Body of pancreas (tissue), 4 donors: ENCODE results near the gene LRRC7. TPM values are rescaled to one million over a fixed set of nuclear protein-coding genes. Genes with fewer than 3 reads are reported as not detected.

Experiments used
- ATAC-seq: fragments of 150-250 bp; one replicate; pipeline ENCODE4 v1.9.1; 2016
- DNase-seq, 4 donors: peaks; one replicate each; pipeline ENCODE4 v3.0.0-alpha.2; 2019
- H3K27ac ChIP-seq, 4 donors: fragments of 200-600 bp; sonication (generic); 1 replicate in 3 of 4; 2 replicates in 1 of 4; pipeline versions ENCODE4 v1.5.1 to v1.6.1; 2016 to 2019; ENCODE audit warnings: mild to moderate bottlenecking in 1 of 4, mixed read lengths in 1 of 4, moderate library complexity in 1 of 4
- H3K27me3 ChIP-seq, 2 donors: fragments of 200-600 bp; sonication (generic); one replicate each; pipeline ENCODE4 v1.6.0; 2016; ENCODE audit warnings: mild to moderate bottlenecking in 1 of 2
- H3K36me3 ChIP-seq, 2 donors: fragments of 200-600 bp; sonication (generic); replicated peaks in 1 of 2; 2 replicates each; pipeline ENCODE4 v1.5.1; 2016; ENCODE audit warnings: low read depth in 2 of 2; ENCODE audit not compliant: insufficient read depth in 1 of 2
- H3K4me1 ChIP-seq: fragments of 200-600 bp; sonication (generic); one replicate; pipeline ENCODE4 v1.6.0; 2016
- H3K4me3 ChIP-seq, 2 donors: fragments of 200-600 bp; sonication (generic); 1 replicate in 1 of 2; 2 replicates in 1 of 2; pipeline ENCODE4 v1.5.1; 2016 to 2019
- H3K9me3 ChIP-seq, 3 donors: fragments of 200-600 bp; sonication (generic); 1 replicate in 2 of 3; 2 replicates in 1 of 3; pipeline ENCODE4 v1.5.1; 2016
- POLR2A ChIP-seq, 3 donors: fragments of 450-650 bp; IDR thresholded peaks; one replicate each; pipeline ENCODE4 v1.6.1; 2016; ENCODE audit warnings: antibody characterized with exemption in 3 of 3, mild to moderate bottlenecking in 2 of 3
- WGBS, 2 donors: methylation state at CpG; one replicate each; pipeline ENCODE4 v1.1.5; 2017; 5-methylcytosine and 5-hydroxymethylcytosine counted together
- intact Hi-C: fragments of 100-400 bp; cut with DNase I; formaldehyde crosslinking; loops from one replicate; pipeline ENCODE4 v1.15.1; 2023
- total RNA-seq, 2 donors: library from RNA; depleted of rRNA; stranded (reverse); fragments of >200 nt; gene quantifications; one replicate each; pipeline ENCODE4 v1.1.0, GENCODE V29; 2016
- TF ChIP-seq, protein P1 (sequence below), 7 experiments: fragments of 450-650 bp in 4 of 7; fragments of 200-600 bp in 3 of 7; sonication (generic) in 3 of 7; IDR thresholded peaks; one replicate each; pipeline ENCODE4 v1.5.1; 2016 to 2019; ENCODE audit warnings: antibody characterized with exemption in 7 of 7

LRRC7 gene
- total RNA-seq, 2 donors from 2014 or later, result 1.3 to 2.6 TPM

DNA sequence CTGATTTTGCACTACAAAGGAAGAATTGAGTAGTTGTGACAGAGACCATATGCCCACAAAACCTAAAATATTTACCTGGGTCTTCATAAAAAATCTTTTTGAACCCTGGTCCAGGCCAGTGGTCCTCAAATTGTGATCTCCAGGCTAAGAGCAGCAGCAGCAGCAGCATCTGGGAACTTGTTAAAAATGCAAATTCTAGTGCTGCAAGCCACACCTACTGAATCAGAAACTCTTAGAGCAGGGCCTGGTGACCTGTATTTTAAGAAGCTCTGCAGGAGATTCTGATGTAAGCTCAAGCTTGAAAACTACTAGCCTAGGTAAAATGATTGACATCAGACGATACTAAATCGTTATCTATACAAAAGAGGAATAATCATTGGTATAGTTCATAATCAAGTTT is 112.2 kb downstream of the LRRC7 start:
- WGBS, 2 donors, result 85 to 93% methylated on average over 2 of the region's 2 CpGs
- TF ChIP-seq POLR2A (IDR thresholded peaks at IDR 0.05), result no peak
- TF ChIP-seq, protein P1, sequence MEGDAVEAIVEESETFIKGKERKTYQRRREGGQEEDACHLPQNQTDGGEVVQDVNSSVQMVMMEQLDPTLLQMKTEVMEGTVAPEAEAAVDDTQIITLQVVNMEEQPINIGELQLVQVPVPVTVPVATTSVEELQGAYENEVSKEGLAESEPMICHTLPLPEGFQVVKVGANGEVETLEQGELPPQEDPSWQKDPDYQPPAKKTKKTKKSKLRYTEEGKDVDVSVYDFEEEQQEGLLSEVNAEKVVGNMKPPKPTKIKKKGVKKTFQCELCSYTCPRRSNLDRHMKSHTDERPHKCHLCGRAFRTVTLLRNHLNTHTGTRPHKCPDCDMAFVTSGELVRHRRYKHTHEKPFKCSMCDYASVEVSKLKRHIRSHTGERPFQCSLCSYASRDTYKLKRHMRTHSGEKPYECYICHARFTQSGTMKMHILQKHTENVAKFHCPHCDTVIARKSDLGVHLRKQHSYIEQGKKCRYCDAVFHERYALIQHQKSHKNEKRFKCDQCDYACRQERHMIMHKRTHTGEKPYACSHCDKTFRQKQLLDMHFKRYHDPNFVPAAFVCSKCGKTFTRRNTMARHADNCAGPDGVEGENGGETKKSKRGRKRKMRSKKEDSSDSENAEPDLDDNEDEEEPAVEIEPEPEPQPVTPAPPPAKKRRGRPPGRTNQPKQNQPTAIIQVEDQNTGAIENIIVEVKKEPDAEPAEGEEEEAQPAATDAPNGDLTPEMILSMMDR (IDR thresholded peaks at IDR 0.05), result no peak
- ATAC-seq (no peak), DNase-seq (no peak)
- Histone ChIP-seq H3K4me3 (no peak overlapping the region), H3K27ac (no peak overlapping the region), H3K4me1 (no peaks in the 10 kb centered on the region), H3K27me3 (no peaks in the 10 kb centered on the region), H3K36me3 (no peaks in the 10 kb centered on the region), H3K9me3 (no peaks in the 10 kb centered on the region)
- intact Hi-C loops, result no loop called here

DNA sequence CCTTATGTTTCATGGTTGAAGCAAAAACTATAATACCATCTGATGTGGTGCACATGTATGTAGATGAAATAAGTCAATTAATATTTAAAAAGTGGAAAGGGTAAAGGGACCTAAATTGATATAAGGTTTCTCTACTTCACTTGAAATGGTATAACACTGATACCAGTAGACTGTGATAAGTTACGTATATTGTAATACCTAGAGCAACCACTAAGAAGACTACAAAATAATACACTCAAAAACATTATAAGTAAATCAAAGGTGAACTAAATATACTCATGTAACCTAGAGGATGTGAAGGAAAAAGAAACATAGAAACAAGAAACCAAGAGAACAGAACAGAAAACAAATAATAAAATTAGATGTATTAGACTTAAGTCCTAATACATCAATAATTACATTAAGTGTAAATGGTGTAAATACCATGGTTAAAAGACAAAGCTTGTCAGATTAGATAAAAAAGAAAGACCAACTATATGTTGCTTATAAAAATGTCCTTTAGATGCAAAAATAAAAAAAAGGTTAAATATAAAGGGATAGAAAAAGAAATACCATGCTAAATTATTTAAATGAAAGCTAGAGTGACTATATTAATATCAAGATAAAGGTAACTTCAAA is 118.8 kb downstream of the LRRC7 start:
- WGBS, 2 donors, result 71 to 92% methylated on average over 1 of the region's 1 CpG
- Histone ChIP-seq H3K4me1 (no peaks in the 10 kb centered on the region), H3K27me3 (no peaks in the 10 kb centered on the region), H3K9me3 (no peaks in the 10 kb centered on the region), H3K4me3 (no peak overlapping the region), H3K27ac (no peak overlapping the region), H3K36me3 (no peaks in the 10 kb centered on the region)
- no peak for TF ChIP-seq POLR2A (IDR thresholded peaks at IDR 0.05)
- TF ChIP-seq, protein P1 (IDR thresholded peaks at IDR 0.05), result peak in 1 of 7 experiments; percentile 27
- intact Hi-C loops, result no loop called here
- DNase-seq (no peak), ATAC-seq (no peak)

GRCh38 chr1:69688193-69688592 is 120.5 kb downstream of the LRRC7 start:
- no peak for ATAC-seq

DNA sequence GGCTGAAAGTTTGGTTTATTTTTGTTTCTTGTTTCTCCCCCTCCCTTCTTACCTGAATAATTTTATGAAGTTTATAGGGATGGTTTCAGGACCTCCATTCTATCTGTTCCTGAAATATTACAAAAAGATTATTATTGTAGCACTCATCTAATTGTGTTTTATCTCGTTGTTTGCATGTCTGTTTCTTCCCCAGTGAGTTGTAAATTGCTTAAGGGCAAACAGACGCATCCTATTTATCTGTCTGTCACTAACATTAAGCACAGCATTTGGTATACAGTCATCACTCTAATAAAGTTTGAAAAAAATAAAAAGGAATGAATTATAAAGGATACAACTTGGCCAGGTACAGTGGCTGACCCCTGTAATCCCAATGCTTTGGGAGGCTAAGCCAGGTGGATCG is 123.5 kb downstream of the LRRC7 start:
- no peak overlapping the region for H3K27ac ChIP-seq
- no peaks in the 10 kb centered on the region for H3K9me3 ChIP-seq
- H3K4me1 ChIP-seq, result no peaks in the 10 kb centered on the region
- 51 to 86% methylated on average over 3 of the region's 3 CpGs for WGBS, 2 donors
- TF ChIP-seq, protein P1 (IDR thresholded peaks at IDR 0.05), result no peak
- no peak for TF ChIP-seq POLR2A (IDR thresholded peaks at IDR 0.05)
- no peak for ATAC-seq
- no peaks in the 10 kb centered on the region for H3K27me3 ChIP-seq
- H3K4me3 ChIP-seq, result no peak overlapping the region
- intact Hi-C loops, result no loop called here
- H3K36me3 ChIP-seq, result no peaks in the 10 kb centered on the region
- DNase-seq, result no peak

More at GRCh38 chr1:69688193-69688592, 120.5 kb downstream of the LRRC7 start:
- Histone ChIP-seq H3K9me3 (no peaks in the 10 kb centered on the region), H3K4me3 (no peak overlapping the region), H3K4me1 (no peaks in the 10 kb centered on the region), H3K36me3 (no peaks in the 10 kb centered on the region), H3K27me3 (no peaks in the 10 kb centered on the region), H3K27ac (no peak overlapping the region)
- intact Hi-C loops, result no loop called here
- DNase-seq, result peak in 1 of 4 donors; percentile 2
- WGBS, 2 donors, result 59 to 80% methylated on average over 2 of the region's 2 CpGs
- no peak for TF ChIP-seq POLR2A (IDR thresholded peaks at IDR 0.05)
- TF ChIP-seq, protein P1 (IDR thresholded peaks at IDR 0.05), result no peak
